B cell (primary cell): ENCODE measurements around the gene TMEM131. TPM values are rescaled to one million over a fixed set of nuclear protein-coding genes. Genes with fewer than 3 reads are reported as not detected.

Experiments
- ATAC-seq: fragments of 200-7000 bp; cut with Tn5 transposase; one replicate; pipeline ENCODE4 v1.10.0; 2021; ENCODE audit warnings: low read depth, mild to moderate bottlenecking, moderate number of reproducible peaks, moderate library complexity
- CTCF ChIA-PET: fragments of 350-600 bp; sonication (Branson Sonifier 250); formaldehyde crosslinking; loops from one replicate; lab custom pipeline; 2021; ENCODE audit warnings: antibody characterized with exemption, inconsistent platforms; lab: Charles Lee
- POLR2A ChIA-PET: fragments of 350-600 bp; sonication (Branson Sonifier 250); formaldehyde crosslinking; loops from one replicate; lab custom pipeline; 2021; ENCODE audit warnings: antibody characterized with exemption; lab: Charles Lee
- DNase-seq: peaks from one replicate; pipeline ENCODE4 v3.0.0; 2013
- H2AFZ ChIP-seq: 2 replicates; pipeline ENCODE4 v1.6.1; 2012; ENCODE audit warnings: mild to moderate bottlenecking, low read depth, low read length; ENCODE audit not compliant: insufficient read depth, poor library complexity, severe bottlenecking
- H3K27ac ChIP-seq, 2 donors: 1 replicate in 1 of 2; 2 replicates in 1 of 2; pipeline ENCODE4 v1.5.1; 2012 to 2013; ENCODE audit warnings: low read length in 2 of 2, mild to moderate bottlenecking in 2 of 2, moderate library complexity in 1 of 2
- H3K27me3 ChIP-seq, 4 experiments: fragments of 200-600 bp in 1 of 4; sonication (generic) in 1 of 4; replicated peaks in 1 of 4; 1 replicate in 2 of 4; 2 replicates in 2 of 4; pipeline versions ENCODE4 v1.6.1 to v1.7.0; 2013 to 2016; ENCODE audit warnings: low read length in 3 of 4, mild to moderate bottlenecking in 2 of 4, mixed read lengths in 1 of 4, moderate library complexity in 1 of 4; ENCODE audit not compliant: insufficient read depth in 4 of 4, control insufficient read depth in 3 of 4; ENCODE audit errors: control extremely low read depth in 1 of 4
- H3K36me3 ChIP-seq, 2 experiments: replicated peaks in 1 of 2; 1 replicate in 1 of 2; 2 replicates in 1 of 2; pipeline versions ENCODE4 v1.6.1 to v1.7.1; 2013; ENCODE audit warnings: low read length in 1 of 2; ENCODE audit not compliant: insufficient read depth in 2 of 2, control insufficient read depth in 1 of 2; ENCODE audit errors: control extremely low read depth in 1 of 2, extremely low read depth in 1 of 2
- H3K4me1 ChIP-seq, 2 donors: fragments of 200-600 bp in 1 of 2; sonication (generic) in 1 of 2; 1 replicate in 1 of 2; 2 replicates in 1 of 2; pipeline versions ENCODE4 v1.5.1 to v1.6.1; 2013 to 2017; ENCODE audit warnings: low read length in 2 of 2; ENCODE audit not compliant: control insufficient read depth in 2 of 2, insufficient read depth in 2 of 2
- H3K4me2 ChIP-seq: replicated peaks from 2 replicates; pipeline ENCODE3; 2012; ENCODE audit warnings: mild to moderate bottlenecking, low read depth, low read length; ENCODE audit not compliant: poor library complexity, severe bottlenecking
- H3K4me3 ChIP-seq, 5 experiments: fragments of 200-600 bp in 1 of 5; sonication (generic) in 1 of 5; 1 replicate in 3 of 5; 2 replicates in 2 of 5; pipeline versions ENCODE4 v1.5.1 to v1.7.0; 2011 to 2016; ENCODE audit warnings: low read length in 4 of 5, mild to moderate bottlenecking in 4 of 5, low read depth in 2 of 5, control low read depth in 1 of 5, moderate library complexity in 1 of 5; ENCODE audit not compliant: insufficient read depth in 1 of 5; ENCODE audit errors: control extremely low read depth in 1 of 5, extremely low read depth in 1 of 5
- H3K79me2 ChIP-seq: fragments of 200-600 bp; sonication (generic); one replicate; pipeline ENCODE4 v1.6.0; 2016; ENCODE audit warnings: low read length; ENCODE audit not compliant: control insufficient read depth, insufficient read depth
- H3K9ac ChIP-seq: fragments of 200-600 bp; sonication (generic); 2 replicates; pipeline ENCODE4 v1.6.1; 2017; ENCODE audit warnings: mild to moderate bottlenecking, low read length, moderate library complexity
- H3K9me3 ChIP-seq, 3 donors: one replicate each; pipeline versions ENCODE4 v1.6.1 to v1.7.1; 2013; ENCODE audit warnings: low read length in 2 of 3; ENCODE audit not compliant: control insufficient read depth in 2 of 3, insufficient read depth in 1 of 3; ENCODE audit errors: control extremely low read depth in 1 of 3
- H4K20me1 ChIP-seq: 2 replicates; pipeline ENCODE4 v1.6.0; 2012; ENCODE audit warnings: mild to moderate bottlenecking, low read length; ENCODE audit not compliant: insufficient read depth, control insufficient read depth, poor library complexity, severe bottlenecking
- H3K27ac Mint-ChIP-seq: one replicate; pipeline ENCODE4 v1.8.0; 2021; ENCODE audit warnings: mixed read lengths
- H3K27me3 Mint-ChIP-seq: one replicate; pipeline ENCODE4 v1.8.0; 2021; ENCODE audit warnings: mixed read lengths
- H3K4me1 Mint-ChIP-seq: one replicate; pipeline ENCODE4 v1.8.0; 2021; ENCODE audit warnings: mixed read lengths
- H3K4me3 Mint-ChIP-seq: one replicate; pipeline ENCODE4 v1.8.0; 2021; ENCODE audit warnings: mixed read lengths
- H3K9me3 Mint-ChIP-seq: one replicate; pipeline ENCODE4 v1.8.0; 2022; ENCODE audit warnings: mixed read lengths; ENCODE audit not compliant: insufficient read depth
- EZH2 ChIP-seq: IDR thresholded peaks from 2 replicates; pipeline ENCODE4 v1.6.1; 2012; ENCODE audit warnings: borderline replicate concordance, low read depth, mild to moderate bottlenecking, moderate library complexity, low read length; ENCODE audit not compliant: insufficient read depth, poor library complexity, severe bottlenecking
- WGBS: methylation state at CpG from one replicate; pipeline ENCODE4 v1.1.5; 2013; ENCODE audit warnings: missing lambda C conversion rate; ENCODE audit not compliant: insufficient coverage; 5-methylcytosine and 5-hydroxymethylcytosine counted together
- intact Hi-C: fragments of 100-400 bp; cut with micrococcal nuclease; formaldehyde crosslinking; loops from one replicate; pipeline ENCODE4 v1.10.0; 2022
- polyA plus RNA-seq: library from polyadenylated mRNA; depleted of rRNA; stranded (reverse); fragments of >200 nt; gene quantifications from 2 replicates; pipeline ENCODE4 v1.2.3, GENCODE V29; 2012
- total RNA-seq, 2 donors: library from RNA; stranded (reverse); fragments of 120-200 nt in 1 of 2; gene quantifications; 1 replicate in 1 of 2; 2 replicates in 1 of 2; pipeline versions ENCODE4 v1.2.3 to v1.2.4, GENCODE V29; 2013 to 2022
- TF ChIP-seq, protein P1 (sequence below): fragments of 200-600 bp; IDR thresholded peaks from one replicate; pipeline ENCODE4 v1.8.0; 2022; ENCODE audit warnings: antibody characterized with exemption, mild to moderate bottlenecking

The TMEM131 gene
- total and polyA plus RNA-seq, 2 donors (not counting 1 experiment from before 2014, with no cell fraction given) = 24.3 to 101 TPM

GRCh38 chr2:97869722-97870346 is 125.9 kb downstream of the TMEM131 start:
- Mint-ChIP-seq H3K27me3 (no peaks in the 10 kb centered on the region), H3K4me3 (no peak overlapping the region), H3K4me1 (peaks cover 54% of the 10 kb centered on the region), H3K27ac (no peak overlapping the region), H3K9me3 (no peaks in the 10 kb centered on the region)
- Histone ChIP-seq H3K27me3 (no peaks in the 10 kb centered on the region), H3K79me2 (peaks cover 71% of the 10 kb centered on the region), H3K4me1 (peaks cover 30 to 31% of the 10 kb centered on the region in 2 donors), H3K27ac (no peak overlapping the region), H3K4me3 (no peak overlapping the region), H2AFZ (no peak overlapping the region), H3K9ac (no peak overlapping the region), H3K4me2 (no peak overlapping the region), H4K20me1 (peaks cover 74% of the 10 kb centered on the region), H3K9me3 (peaks cover 0 to 13% (median 0%) of the 10 kb centered on the region in 3 donors), H3K36me3 (peaks cover 1 to 5% of the 10 kb centered on the region in 2 experiments)
- CTCF ChIA-PET = interaction anchor here (0.6 to 2.1 kb wide), 7 partner anchors 37 to 399 kb away, joined by 3 to 7 read pairs (median 3); no protein-coding TSS in a partner anchor
- WGBS = 83% methylated on average over 3 of the region's 6 CpGs
- DNase-seq = no peak
- POLR2A ChIA-PET = interaction anchor here (0.5 kb wide), 1 partner anchor 143 kb away, joined by 7 read pairs; no protein-coding TSS in a partner anchor
- TF ChIP-seq, protein P1, sequence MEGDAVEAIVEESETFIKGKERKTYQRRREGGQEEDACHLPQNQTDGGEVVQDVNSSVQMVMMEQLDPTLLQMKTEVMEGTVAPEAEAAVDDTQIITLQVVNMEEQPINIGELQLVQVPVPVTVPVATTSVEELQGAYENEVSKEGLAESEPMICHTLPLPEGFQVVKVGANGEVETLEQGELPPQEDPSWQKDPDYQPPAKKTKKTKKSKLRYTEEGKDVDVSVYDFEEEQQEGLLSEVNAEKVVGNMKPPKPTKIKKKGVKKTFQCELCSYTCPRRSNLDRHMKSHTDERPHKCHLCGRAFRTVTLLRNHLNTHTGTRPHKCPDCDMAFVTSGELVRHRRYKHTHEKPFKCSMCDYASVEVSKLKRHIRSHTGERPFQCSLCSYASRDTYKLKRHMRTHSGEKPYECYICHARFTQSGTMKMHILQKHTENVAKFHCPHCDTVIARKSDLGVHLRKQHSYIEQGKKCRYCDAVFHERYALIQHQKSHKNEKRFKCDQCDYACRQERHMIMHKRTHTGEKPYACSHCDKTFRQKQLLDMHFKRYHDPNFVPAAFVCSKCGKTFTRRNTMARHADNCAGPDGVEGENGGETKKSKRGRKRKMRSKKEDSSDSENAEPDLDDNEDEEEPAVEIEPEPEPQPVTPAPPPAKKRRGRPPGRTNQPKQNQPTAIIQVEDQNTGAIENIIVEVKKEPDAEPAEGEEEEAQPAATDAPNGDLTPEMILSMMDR = no peak
- no peak for TF ChIP-seq EZH2
- ATAC-seq = no peak
- intact Hi-C loops = loop anchor here (5.0 to 10.0 kb wide), 2 partner anchors 215 to 307 kb away; partner anchors contain the start of gene VWA3B
